IMR-90 (cell line): Measurements from ENCODE around the gene MYO9A. TPM values are rescaled to one million over a fixed set of nuclear protein-coding genes. Genes with fewer than 3 reads are reported as not detected.

Experiments
- ATAC-seq: fragments of 200-7000 bp; cut with Tn5 transposase; 2 replicates; pipeline ENCODE4 v1.9.1; 2020; ENCODE audit warnings: low read depth, mild to moderate bottlenecking, moderate library complexity
- BruUV-seq: library from RNA; stranded (reverse); fragments of 400-500 nt; replicated peaks from 2 replicates; lab custom pipeline; 2021; lab: Mats Ljungman, UMichigan
- CTCF ChIA-PET: fragments of 300-600 bp; formaldehyde crosslinking; extraction: SDS; loops from one replicate; lab custom pipeline; 2021; ENCODE audit warnings: antibody characterized with exemption; lab: Yijun Ruan, JAX
- POLR2A ChIA-PET: fragments of 300-600 bp; sonication (Branson Sonifier 250); formaldehyde crosslinking; loops from one replicate; lab custom pipeline; 2022; ENCODE audit warnings: antibody characterized with exemption; ENCODE audit not compliant: unreplicated experiment; lab: Charles Lee
- DNase-seq: peaks from one replicate; pipeline ENCODE4 v3.0.0; 2013
- H2AFZ ChIP-seq: replicated peaks from 2 replicates; pipeline ENCODE3; 2013; ENCODE audit warnings: low read length, mild to moderate bottlenecking; ENCODE audit not compliant: poor library complexity
- H2AK5ac ChIP-seq: 2 replicates; pipeline ENCODE4 v1.6.1; 2013; ENCODE audit warnings: low read depth, low read length, inconsistent platforms
- H2AK9ac ChIP-seq: replicated peaks from 2 replicates; pipeline ENCODE3; 2013; ENCODE audit warnings: mild to moderate bottlenecking, low read depth, low read length, moderate library complexity; ENCODE audit not compliant: poor library complexity
- H2BK120ac ChIP-seq: 2 replicates; pipeline ENCODE4 v1.6.1; 2013; ENCODE audit warnings: low read depth, low read length, inconsistent platforms
- H2BK15ac ChIP-seq: 3 replicates; pipeline ENCODE4 v1.6.1; 2013; ENCODE audit warnings: low read depth, low read length, inconsistent platforms
- H2BK20ac ChIP-seq: 2 replicates; pipeline ENCODE4 v1.6.1; 2013; ENCODE audit warnings: low read depth, mild to moderate bottlenecking, inconsistent platforms, low read length, moderate library complexity
- H2BK5ac ChIP-seq: 2 replicates; pipeline ENCODE4 v1.6.1; 2013; ENCODE audit warnings: mild to moderate bottlenecking, low read depth, low read length, inconsistent platforms; ENCODE audit not compliant: poor library complexity, severe bottlenecking
- H3K14ac ChIP-seq: replicated peaks from 2 replicates; pipeline ENCODE4 v1.6.1; 2013; ENCODE audit warnings: low read depth, low read length, inconsistent platforms
- H3K18ac ChIP-seq: 2 replicates; pipeline ENCODE4 v1.6.1; 2013; ENCODE audit warnings: low read depth, low read length, control low read depth
- H3K23ac ChIP-seq: 2 replicates; pipeline ENCODE4 v1.6.1; 2013; ENCODE audit warnings: low read depth, low read length, inconsistent platforms
- H3K27ac ChIP-seq: 2 replicates; pipeline ENCODE4 v1.5.1; 2013; ENCODE audit warnings: mild to moderate bottlenecking, control low read depth, low read length; ENCODE audit not compliant: insufficient read depth
- H3K27me3 ChIP-seq: 2 replicates; pipeline ENCODE4 v1.6.1; 2013; ENCODE audit warnings: low read length; ENCODE audit not compliant: control insufficient read depth, insufficient read depth
- H3K36me3 ChIP-seq: 2 replicates; pipeline ENCODE4 v1.6.1; 2013; ENCODE audit warnings: low read length, mixed read lengths; ENCODE audit not compliant: control insufficient read depth, insufficient read depth
- H3K4ac ChIP-seq: 2 replicates; pipeline ENCODE4 v1.6.1; 2013; ENCODE audit warnings: low read depth, low read length, inconsistent platforms
- H3K4me1 ChIP-seq: 2 replicates; pipeline ENCODE4 v1.6.1; 2013; ENCODE audit warnings: low read length, mixed read lengths; ENCODE audit not compliant: control insufficient read depth, insufficient read depth
- H3K4me2 ChIP-seq: 2 replicates; pipeline ENCODE4 v1.6.1; 2013; ENCODE audit warnings: low read depth, mild to moderate bottlenecking, control low read depth, low read length, moderate library complexity
- H3K4me3 ChIP-seq: 2 replicates; pipeline ENCODE4 v1.5.1; 2013; ENCODE audit warnings: low read depth, mild to moderate bottlenecking, control low read depth, low read length, moderate library complexity; ENCODE audit not compliant: insufficient read depth
- H3K56ac ChIP-seq: 2 replicates; pipeline ENCODE4 v1.6.1; 2013; ENCODE audit warnings: low read length, inconsistent platforms; ENCODE audit not compliant: insufficient read depth; ENCODE audit errors: extremely low read depth
- H3K79me1 ChIP-seq, 2 experiments: 2 replicates each; pipeline ENCODE4 v1.6.1; 2013; ENCODE audit warnings: low read length in 2 of 2, inconsistent platforms in 1 of 2, low read depth in 1 of 2
- H3K9ac ChIP-seq: 2 replicates; pipeline ENCODE4 v1.6.1; 2013; ENCODE audit warnings: low read depth, low read length, control low read depth
- H3K9me1 ChIP-seq: 2 replicates; pipeline ENCODE4 v1.6.1; 2013; ENCODE audit warnings: low read length, inconsistent platforms; ENCODE audit not compliant: insufficient read depth
- H3K9me3 ChIP-seq: 2 replicates; pipeline ENCODE4 v1.6.1; 2013; ENCODE audit warnings: low read length; ENCODE audit not compliant: control insufficient read depth, insufficient read depth
- H4K20me1 ChIP-seq: 2 replicates; pipeline ENCODE4 v1.6.1; 2013; ENCODE audit warnings: low read length, inconsistent platforms; ENCODE audit not compliant: insufficient read depth
- H4K5ac ChIP-seq: 2 replicates; pipeline ENCODE4 v1.6.1; 2013; ENCODE audit warnings: mild to moderate bottlenecking, low read depth, low read length, control low read depth
- H4K8ac ChIP-seq, 2 experiments: 2 replicates each; pipeline ENCODE4 v1.6.1; 2013; ENCODE audit warnings: low read depth in 2 of 2, low read length in 2 of 2, control low read depth in 1 of 2, inconsistent platforms in 1 of 2
- H4K91ac ChIP-seq: 2 replicates; pipeline ENCODE4 v1.6.1; 2013; ENCODE audit warnings: low read depth, low read length, inconsistent platforms; ENCODE audit not compliant: insufficient read depth
- CEBPB ChIP-seq: IDR thresholded peaks from 2 replicates; pipeline ENCODE4 v1.6.1; 2012; ENCODE audit warnings: low read depth, low read length, improper control_type of control experiment
- MXI1 ChIP-seq: IDR thresholded peaks from 2 replicates; pipeline ENCODE4 v1.6.1; 2012; ENCODE audit warnings: low read depth, mild to moderate bottlenecking, low read length, moderate library complexity, borderline replicate concordance
- dilution Hi-C: fragments of 300-500 bp; cut with HindIII; formaldehyde crosslinking; loops from one replicate; pipeline ENCODE4 v1.14.3; 2018; ENCODE audit warnings: low sequenced_read_pairs; ENCODE audit not compliant: unreplicated experiment
- in situ Hi-C: fragments of 300-500 bp; cut with MboI; formaldehyde crosslinking; loops from 3 replicates; pipeline ENCODE4 v1.14.3; 2019; ENCODE audit warnings: low sequenced_read_pairs, inconsistent platforms, mixed read lengths
- intact Hi-C: fragments of 100-400 bp; cut with micrococcal nuclease; formaldehyde crosslinking; loops from 2 replicates; pipeline ENCODE4 v1.10.0; 2022
- polyA plus RNA-seq, 3 experiments: library from polyadenylated mRNA; depleted of rRNA; stranded (reverse); fragments of >200 nt; gene quantifications; 2 replicates each; pipeline ENCODE4 v1.2.3, GENCODE V29; 2012; ENCODE audit warnings: low replicate concordance in 1 of 3
- total RNA-seq: library from RNA; depleted of rRNA; stranded (reverse); fragments of >200 nt; gene quantifications from 2 replicates; pipeline ENCODE4 v1.2.3, GENCODE V29; 2012

Gene MYO9A
- total and polyA plus RNA-seq, 2 of the 4 experiments (the other 2 are of a cell fraction), result 6.0 to 49.5 TPM

- H3K9me3 ChIP-seq, result no peaks in the 10 kb centered on the region
- peaks cover 5 to 17% of the 10 kb centered on the region in 2 experiments; a peak in 3 of 4 replicates for H3K79me1 ChIP-seq
- intact Hi-C loops, result no loop called here
- POLR2A ChIA-PET, result no interaction called here
- H3K23ac ChIP-seq, result no peak overlapping the region
- H2AK5ac ChIP-seq, result no peak overlapping the region
- peaks cover 5% of the 10 kb centered on the region for H3K36me3 ChIP-seq
- H4K20me1 ChIP-seq, result peaks cover 18% of the 10 kb centered on the region
- no peak overlapping the region for H2AFZ ChIP-seq
- H2BK5ac ChIP-seq, result no peak overlapping the region
- DNase-seq, result peak; percentile 67
- BruUV-seq, result no TSS peak
- in situ Hi-C loops, result no loop called here
- no peak overlapping the region for H3K4ac ChIP-seq
- no peak overlapping the region for H2BK15ac ChIP-seq
- H3K27me3 ChIP-seq, result no peaks in the 10 kb centered on the region
- H3K4me1 ChIP-seq, result no peaks in the 10 kb centered on the region
- H2AK9ac ChIP-seq, result no peak overlapping the region
- H3K27ac ChIP-seq, result no peak overlapping the region
- H3K56ac ChIP-seq, result no peak overlapping the region
- dilution Hi-C loops, result no loop called here
- H3K4me2 ChIP-seq, result no peak overlapping the region
- no peak overlapping the region for H4K91ac ChIP-seq
- no peak for TF ChIP-seq MXI1
- TF ChIP-seq CEBPB, result peak; percentile 63
- H4K8ac ChIP-seq, result no peak overlapping the region
- no peak overlapping the region for H3K18ac ChIP-seq
- CTCF ChIA-PET, result no interaction called here
- no peak overlapping the region for H3K4me3 ChIP-seq
- no peak overlapping the region for H2BK120ac ChIP-seq
- ATAC-seq, result peak; percentile 48; the same call in 1 of the 2 replicates
- H4K5ac ChIP-seq, result no peak overlapping the region
- H2BK20ac ChIP-seq, result no peak overlapping the region
- H3K9me1 ChIP-seq, result no peaks in the 10 kb centered on the region; the same call in 1 of the 2 replicates
- no peak overlapping the region for H3K9ac ChIP-seq
- no peak overlapping the region for H3K14ac ChIP-seq
These were observed 70.9 kb downstream of the MYO9A start for GRCh38 chr15:72047020-72047419.
